HG03521 (cell line): Measurements from ENCODE around the gene RAB17.

Experiments
- ATAC-seq: cut with Tn5 transposase; IDR thresholded peaks from one replicate; pipeline ENCODE4 v1.9.1; 2021; ENCODE audit warnings: mild to moderate bottlenecking, moderate library complexity; ENCODE audit not compliant: unreplicated experiment

The RAB17 gene

DNA sequence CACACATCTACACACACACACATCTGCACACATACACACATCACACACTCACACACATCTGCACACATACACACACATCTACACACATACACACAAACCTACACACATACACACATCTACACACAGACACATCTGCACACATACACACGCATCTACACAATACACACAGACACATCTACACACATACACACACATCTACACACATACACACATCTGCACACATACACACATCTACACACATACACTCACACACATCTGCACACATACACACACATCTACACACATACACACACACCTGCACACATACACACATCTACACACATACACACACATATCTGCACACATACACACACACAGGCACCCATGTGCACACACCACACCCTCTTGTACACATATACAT, 24.6 kb downstream of the RAB17 start:
- ATAC-seq: no peak

DNA sequence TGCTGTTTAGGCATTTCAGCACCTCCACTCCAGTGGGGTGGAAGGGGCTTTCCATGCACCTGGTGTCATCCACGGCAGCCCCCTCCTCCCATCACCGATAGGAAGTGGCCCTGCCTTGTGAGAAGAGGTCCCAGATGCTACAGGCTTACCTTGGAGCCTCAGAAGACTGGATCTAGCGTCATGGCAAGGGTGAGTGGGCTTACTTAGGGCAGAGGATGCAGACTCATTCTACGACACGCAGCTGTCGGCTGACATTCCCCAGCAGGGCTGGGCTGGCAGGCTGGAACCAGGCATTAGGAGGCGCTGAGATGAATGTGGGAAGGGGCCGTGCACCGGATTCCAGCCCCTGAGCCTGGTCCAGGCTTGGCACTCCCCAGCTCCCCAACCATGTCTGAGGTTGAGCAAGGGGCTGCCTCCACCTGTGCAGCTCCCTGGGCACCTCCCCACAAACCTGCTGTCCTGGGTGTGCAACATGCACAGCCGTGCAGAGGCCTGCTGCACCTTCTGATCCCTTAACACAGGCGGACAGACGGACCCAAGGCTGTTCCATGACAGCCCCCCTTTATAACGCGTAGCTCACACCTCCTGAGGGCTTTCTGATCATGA, 25.9 kb downstream of the RAB17 start:
- ATAC-seq: no peak

DNA sequence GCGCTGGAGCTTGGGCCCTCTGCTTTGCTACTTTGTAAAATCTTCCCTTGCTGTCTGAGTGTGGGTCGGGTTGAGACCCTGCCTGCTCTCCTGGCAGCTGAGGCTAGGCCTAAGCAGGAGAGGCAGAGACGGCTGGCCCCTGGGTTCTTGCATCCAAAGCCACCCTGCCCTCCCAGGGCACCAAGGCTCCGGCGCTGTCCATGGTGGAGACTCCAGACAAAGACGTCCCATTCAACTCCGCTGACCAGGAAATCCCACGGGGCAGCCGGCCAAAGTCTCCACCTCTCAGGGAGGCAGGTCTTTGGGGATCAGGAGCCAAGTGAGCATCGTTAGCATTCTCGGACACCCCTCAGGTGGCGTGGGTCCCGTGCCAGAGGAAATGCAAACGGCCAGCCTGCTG, 26.7 kb downstream of the RAB17 start:
- ATAC-seq: no peak

DNA sequence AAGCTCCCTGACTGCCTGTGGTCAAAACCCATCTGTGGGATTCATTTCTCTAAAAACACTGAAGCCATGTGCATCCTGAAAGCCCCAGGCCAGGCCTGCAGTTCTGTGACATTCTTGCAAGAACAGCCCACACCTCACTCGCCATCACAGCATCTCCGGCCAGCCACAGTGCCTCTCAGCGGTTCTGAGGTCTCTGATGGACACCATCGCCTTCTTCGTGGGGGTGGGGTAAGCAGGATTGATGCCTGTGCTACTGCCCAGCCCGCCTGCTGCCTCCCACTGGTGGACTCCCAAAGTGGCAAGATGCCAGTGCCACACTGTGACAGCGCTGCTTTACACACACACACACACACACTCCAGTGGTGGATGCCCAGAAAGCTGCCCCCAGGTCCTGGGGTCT, 29.3 kb downstream of the RAB17 start:
- ATAC-seq: no peak

DNA sequence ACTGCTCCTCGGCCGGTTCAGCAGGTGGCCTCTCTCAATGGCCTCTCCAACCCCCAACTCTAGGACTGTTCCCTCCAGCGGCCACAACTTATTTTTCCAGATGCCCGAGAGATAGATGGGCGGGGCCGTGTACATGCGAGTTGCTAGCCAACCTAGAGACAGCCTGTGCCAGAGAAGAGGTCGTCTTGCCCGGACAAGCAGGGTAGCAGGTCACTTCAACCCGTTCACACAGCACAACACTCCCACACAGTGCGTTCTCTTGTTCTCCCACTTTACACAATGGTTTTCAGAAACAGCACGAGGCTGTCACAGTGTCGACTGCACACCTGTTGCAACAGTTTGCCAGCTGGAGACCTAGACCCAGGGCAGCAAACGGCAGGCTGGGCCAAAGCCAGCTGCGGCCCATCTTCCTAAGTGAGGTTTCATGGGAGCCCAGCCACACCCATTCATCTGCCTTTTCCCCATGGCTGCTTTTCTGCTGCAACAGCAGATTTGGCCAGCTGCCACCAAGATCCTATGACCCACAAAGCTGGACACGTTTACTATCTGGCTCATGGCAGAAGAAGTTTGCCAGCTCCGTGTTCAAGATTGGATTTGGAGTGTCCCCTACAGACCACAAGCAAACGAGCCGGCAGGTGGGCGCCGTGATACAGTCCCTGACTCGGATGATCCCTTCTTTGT, 31.4 kb downstream of the RAB17 start:
- no peak for ATAC-seq

DNA sequence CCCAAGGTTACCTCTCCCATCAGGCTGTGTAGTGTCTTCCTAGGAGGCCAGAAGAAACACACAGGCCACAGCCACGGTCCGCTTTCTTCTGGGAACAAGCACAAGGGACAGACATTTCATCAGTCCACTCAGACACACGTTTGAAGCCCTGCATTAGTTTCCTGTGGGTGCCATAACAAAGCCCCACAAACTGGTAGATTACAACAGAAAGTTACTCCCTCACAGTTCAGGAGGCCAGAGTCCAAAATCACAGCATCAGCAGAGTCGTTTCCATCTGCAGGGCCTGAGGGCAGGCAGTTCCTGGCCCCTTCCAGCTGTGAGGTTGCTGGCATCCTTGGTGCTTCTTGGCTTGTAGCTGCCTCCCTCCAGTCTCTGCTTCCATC, 32.9 kb downstream of the RAB17 start:
- ATAC-seq: no peak

DNA sequence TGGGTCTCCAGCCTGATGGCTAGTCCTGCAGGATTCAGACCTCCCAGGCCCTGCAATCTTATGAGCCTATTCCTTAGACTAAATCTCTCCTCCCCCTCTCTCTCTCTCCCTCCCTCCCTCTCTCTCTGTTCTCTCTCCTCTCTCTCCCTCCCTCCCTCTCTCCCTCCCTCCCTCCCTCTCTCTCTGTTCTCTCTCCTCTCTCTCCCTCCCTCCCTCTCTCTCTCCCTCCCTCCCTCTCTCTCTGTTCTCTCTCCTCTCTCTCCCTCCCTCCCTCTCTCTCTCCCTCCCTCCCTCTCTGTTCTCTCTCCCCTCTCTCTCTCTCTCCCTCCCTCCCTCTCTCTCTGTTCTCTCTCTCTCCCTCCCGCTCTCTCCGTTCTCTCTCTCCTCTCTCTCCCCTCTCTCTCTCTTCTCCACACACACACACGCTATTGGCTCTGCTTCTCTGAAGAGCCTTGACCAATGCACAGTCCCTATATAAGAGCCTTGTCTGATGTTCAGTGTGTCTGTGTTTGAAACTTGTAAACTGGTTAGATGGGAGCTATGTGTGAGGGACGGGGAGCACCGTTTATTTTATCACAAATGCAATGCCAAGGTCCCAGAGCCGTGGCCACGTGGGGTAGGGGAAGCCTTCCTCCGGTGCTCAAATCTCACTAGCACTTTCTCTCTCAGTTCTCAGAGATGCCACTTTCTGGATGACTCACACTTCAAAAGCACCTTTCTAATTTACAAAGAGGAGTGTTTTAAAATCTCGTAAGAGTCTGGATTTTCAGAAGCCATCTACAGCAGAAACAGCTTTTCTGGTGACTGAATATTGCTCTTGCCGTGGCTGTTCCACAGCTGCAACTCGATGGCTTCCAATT, 33.5 kb downstream of the RAB17 start:
- ATAC-seq: peak; percentile 72

DNA sequence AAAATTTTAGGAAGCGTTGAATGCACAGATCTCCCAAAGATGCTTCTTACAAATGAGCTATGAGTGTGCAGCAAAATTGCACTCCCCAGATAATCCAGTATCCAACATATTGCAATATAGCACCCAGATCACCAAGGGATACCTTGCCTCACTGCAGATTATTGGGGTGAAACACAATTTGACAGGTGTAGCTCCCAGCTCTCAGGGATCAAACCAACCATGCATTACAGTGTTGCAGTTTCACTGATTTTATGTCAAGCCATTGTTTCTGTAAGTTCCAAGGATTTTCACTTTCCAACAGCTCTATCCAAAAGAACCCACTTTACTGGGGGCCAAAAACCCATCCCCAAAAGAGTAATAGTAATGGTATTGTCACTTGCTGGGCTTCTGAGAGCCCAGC, 35.0 kb downstream of the RAB17 start:
- no peak for ATAC-seq

DNA sequence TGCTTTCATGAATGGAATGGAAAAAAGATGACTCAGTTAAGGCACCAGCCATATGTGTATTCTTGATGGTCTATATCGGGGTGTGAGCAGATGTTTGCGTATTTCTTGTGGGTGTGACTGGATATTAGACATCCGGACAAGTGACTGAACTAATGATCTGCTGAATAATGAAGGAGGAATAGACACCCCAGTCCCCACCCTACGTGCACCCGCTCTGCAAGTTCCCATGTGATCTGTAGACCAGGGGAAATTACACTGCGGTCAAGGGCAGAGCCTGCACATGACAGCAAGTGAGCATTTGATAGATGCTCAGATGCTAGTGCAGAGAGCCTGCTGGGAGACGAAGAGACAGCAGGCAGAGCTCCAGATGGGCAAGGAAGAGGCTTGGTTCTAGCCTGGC, 36.6 kb downstream of the RAB17 start:
- ATAC-seq: no peak

DNA sequence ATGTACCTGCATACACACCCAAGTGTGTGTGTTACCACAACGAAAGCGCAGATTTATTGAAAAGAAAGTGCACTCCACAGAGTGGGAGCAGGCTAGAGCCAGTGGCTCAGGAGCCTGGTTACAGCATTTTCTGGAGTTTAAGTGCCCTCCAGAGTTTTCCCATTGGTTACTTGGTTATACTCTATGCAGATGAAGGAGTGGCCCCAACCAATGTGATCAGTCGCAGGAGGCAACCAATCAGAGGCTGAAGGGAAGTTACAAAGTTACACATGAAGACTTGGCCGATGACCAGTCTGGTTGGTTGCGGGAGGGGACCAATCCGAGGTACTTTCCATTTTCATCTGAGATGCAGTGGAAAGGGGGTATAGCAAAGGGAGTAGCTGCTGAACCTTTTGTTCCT, 37.6 kb downstream of the RAB17 start:
- no peak for ATAC-seq

DNA sequence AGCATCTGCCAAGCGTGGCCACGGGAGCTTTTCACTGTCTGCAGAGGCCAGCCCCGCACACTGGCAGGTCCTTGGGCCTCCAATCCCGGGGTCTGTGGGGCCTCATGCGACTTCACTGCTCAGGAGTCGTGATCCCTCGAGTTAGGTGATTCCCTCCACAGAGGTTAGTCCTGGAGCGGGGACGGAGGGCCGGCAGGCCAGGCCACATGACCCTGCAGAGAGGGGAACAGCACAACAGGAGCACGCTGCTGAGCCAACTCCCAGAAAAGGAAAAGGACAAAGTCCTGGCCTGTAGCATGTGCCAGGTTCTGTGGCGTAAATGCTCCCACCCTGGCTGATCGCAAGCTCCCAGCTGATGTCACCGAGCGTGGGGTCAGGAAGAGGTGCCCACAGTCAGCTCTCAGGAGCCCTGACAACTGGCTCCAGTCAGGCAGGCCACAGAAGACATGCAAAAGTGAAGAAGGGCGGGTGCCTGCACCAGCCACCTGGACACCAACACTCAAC, 39.4 kb downstream of the RAB17 start:
- no peak for ATAC-seq

DNA sequence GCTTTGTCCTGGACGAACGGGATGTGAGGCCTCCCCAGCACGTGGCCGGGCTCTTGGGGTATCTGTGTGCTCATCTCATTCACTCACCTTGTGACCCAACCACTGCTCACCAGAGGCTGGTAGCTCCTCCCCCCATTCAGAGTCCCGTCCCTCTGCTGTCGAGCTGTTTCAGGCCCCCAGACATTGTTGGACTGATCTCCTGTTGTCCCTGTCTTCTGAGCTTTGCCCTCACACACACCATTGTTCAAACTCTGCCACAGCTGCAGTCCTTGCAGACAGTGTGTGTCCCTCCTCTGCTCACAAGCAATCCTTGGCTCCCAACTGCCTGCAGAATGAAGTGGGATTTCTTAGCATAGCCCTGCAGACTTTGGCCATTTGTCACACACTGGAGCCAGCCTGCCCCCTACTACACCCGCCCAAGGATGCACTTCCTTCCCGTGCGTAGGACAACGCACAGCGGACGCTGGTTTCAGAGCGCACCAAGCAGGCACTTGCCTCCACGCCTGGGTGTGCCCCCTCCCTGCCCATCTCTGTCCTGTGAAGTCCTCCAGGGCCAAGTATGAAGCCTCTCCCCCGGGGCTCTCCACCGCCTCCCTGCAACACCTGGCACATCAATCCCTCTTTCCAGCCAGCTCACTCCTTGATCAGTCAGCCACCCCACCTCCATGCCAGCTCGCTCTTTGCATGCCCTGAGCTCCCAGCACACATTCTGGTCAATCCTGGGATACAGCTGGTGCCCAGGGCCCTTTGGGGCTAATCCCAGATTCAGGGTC, 40.7 kb downstream of the RAB17 start:
- ATAC-seq: no peak

DNA sequence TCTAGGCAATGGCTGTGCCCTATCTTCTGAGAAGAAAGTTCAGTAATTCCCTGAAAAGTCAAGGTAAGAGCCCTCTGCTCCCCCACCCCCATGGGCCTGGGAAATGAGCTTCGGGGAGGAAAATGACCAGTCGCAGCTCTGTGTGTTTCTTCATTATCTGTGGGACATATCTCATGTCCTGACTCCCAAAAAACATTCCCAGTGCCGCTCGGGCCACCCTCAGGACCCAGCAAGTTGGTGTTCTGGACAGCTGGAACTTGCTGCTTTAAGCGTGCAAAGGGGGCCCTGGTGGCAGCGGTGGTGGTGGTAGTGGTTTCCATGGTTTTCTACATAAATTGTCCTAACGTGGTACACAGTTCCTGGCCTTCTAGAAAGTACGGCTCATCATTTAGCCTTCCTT, 41.3 kb downstream of the RAB17 start:
- no peak for ATAC-seq

DNA sequence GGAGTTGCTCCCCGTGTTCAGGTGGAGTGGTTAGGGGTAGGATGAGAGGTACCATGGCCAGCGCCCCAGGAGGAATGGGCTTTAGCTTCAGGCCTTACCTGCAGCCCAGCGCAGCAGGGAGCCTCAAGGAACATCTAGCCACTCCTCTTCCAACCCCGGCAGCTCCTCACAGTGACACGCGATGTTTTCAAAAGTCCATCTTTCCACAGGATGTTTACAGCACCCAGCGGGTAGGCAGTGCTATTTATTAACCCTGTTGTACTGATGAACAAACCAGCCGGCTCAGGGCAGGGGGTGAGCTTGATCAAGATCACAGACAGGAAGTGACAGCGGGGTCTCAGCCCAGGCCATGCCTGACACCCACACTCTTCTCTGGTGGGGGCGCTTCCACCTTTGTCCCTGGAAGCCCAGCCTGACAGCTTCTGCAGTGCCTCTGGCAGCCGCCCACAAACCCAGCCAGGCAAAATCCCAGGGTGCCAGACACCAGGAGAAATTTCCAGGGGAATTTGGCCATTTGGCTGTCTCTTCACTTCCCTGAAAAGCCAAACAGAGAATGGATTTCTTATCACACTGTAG, 42.6 kb downstream of the RAB17 start:
- ATAC-seq: no peak

DNA sequence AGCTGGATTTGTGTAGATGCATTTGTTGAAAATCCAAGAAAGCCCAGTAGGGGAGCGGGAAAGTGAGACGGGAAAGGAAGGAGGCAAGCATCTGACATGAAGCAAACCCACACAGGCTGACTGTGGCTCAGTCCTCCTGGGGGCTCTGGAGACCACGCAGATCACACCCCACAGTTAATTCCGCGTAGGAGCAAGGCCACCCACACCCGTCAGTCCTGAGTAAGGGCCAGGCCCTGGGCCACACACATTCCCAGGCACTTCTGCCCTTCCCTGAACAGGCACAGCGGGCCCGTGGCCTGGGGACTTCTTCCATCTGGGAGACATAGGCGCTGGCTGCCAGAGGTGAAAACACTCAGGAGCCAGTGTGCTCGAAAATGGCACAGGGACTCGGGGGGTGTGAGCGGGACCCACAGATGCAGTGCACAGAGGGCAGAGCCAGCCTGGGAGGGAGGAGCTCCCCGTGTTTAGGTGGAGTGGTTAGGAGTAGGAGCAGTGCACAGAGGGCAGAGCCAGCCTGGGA, 43.6 kb downstream of the RAB17 start:
- ATAC-seq: no peak

DNA sequence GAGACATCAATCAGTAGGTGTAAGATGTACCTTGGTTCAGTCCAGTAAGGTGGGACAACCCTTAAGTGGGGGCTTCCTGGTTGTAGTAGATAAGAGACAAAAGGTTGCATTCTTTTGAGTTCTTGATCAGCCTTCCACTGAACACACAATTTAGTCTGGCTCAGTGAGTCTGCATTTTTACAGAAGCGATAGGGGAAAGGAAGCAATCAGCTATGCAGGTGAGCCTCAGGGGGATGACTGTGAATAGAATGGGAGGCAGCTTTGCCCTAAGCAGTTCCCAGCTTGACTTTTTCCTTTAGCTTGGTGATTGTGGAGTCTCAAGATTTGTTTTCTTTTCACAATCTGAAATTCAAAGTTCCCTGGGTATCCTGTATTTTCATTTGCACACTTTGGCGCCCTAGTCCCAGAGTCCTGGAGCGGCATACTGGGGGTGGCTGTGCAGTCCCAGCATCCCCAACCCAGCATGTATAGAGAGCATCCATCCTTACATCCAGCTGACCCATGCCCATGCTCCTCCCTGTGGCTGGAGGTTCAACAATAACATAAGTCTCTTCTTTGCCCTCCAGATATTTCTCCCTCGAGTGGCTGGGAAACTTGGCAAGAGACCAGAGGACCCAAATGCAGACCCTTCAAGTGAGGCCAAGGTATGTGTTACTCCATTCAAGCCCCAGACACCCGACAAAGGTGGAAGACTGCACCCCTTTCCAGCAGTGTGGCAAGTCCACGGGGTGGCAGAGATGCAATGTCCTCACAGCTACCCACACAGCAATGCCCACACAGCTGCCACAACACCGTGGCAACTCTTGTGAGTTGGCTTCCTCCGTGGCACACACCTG, 44.3 kb downstream of the RAB17 start:
- no peak for ATAC-seq

DNA sequence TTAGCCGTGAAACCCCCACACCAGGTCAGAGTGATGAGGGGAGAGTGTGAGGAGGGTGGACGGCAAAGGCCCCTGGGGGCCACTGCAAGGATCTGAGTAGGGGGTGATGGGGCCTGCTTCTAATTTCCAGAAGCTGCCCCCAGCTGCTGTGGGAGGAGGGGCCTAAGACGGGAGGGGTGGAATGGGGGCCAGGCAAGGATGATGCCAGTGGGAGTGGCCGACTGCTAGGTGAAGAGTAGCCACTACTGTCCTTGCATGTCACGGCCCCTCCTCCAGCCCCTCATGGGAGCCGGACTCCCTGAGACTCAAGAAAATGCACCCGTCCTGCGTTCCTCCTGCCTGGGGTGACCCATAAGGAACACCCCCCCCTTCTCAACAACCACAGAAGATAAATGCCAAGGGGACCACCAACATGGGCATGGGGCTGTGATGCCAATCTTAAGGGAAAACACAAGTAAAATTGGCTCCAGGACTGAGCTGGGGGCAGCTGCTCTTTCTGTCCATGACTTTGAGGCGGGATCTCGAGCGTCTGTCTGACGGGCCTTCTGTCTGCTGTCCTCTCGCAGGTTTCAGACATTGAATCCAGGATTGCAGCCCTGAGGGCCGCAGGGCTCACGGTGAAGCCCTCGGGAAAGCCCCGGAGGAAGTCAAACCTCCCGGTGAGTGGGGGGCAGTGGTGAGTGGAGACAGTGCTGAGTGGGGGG, 48.4 kb downstream of the RAB17 start:
- no peak for ATAC-seq

DNA sequence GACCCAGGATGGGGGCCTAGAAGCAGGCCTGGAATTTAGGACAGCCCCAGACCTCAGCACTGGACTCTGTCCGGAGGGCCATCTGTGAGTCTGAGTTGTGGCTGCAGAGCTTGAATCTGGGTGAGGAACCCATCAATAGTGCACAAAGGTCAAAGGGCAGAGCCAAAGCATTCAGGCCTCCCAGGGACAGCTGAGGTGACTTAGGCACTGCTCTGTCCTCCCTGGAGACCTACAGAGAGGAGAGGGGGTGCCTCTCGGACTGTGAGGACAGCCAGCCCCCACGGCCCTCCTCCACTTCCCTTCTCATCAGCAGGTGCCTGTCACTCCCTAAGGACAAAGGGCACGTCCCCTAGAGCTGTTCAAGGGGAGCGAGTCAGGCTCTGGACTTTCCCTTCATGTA, 49.3 kb downstream of the RAB17 start:
- ATAC-seq: no peak

DNA sequence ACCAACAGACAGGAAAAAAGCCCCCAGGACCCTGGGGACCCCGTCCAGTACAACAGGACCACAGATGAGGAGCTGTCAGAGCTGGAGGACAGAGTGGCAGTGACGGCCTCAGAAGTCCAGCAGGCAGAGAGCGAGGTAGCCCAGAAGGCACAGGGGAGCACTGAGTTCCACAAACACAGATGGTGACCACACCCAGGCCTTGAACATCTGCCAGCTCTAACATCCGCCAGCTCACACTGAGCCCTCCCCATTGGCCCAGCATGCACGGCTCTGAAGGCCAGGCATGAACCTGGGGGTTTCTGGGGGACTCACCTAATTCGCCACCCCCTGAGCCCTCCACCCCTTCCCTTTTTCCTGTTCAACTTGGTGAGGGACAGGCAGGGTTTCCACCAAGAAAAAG, 49.7 kb downstream of the RAB17 start:
- ATAC-seq: no peak
